ENCODE results near the gene PSME3. TPM values are rescaled to one million over a fixed set of nuclear protein-coding genes. Genes with fewer than 3 reads are reported as not detected.
A peak's percentile ranks its signal among the peaks of the same experiment; 100 is the strongest.

The PSME3 gene
- total and polyA plus RNA-seq, 2 of the 13 experiments (the other 11 are each of a cell fraction or from before 2014, with no cell fraction given), result 66.3 to 135 TPM

DNA sequence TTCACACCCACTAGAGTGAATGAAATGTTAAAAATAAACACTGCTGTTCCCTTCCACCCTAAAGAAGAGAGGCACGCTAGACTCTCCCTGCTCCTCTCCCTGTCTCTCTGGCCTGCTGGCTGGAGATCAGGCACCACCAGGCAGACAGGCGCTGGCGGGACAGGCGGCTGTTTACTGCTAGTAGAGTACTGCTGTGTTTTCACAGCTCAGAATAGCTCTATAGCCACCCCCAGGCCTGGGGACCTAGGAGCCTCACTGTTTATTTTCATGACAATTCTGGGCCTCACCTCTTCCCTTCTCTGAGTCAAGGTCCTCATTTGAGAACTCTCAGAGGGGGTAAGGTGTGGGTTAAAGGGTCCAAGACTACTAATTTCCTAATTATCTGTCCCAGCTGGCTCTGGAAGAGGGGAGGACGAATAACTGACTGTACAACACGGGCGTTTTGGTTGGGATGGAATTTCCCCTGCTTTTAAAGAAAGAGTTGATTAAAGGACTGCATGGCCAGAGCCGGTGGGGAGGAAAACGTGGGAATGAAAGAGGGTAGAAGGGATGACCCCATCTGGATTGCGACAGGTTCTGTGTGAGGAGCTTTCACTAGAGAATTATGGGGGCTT lies 58.4 kb downstream of the PSME3 start (continued):
- TF ChIP-seq, protein P1, sequence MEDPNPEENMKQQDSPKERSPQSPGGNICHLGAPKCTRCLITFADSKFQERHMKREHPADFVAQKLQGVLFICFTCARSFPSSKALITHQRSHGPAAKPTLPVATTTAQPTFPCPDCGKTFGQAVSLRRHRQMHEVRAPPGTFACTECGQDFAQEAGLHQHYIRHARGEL (CRISPR knock-in tag; IDR thresholded peaks at IDR 0.05), result no peak
- TF ChIP-seq ZNF773 (CRISPR knock-in tag; IDR thresholded peaks at IDR 0.05; ENCODE audit: borderline replicate concordance) (no peak), TAF15 (IDR thresholded peaks at IDR 0.05; ENCODE audit: low read depth, low read length, poor library complexity, severe bottlenecking) (no peak), XRCC5 (optimal IDR thresholded peaks at IDR 0.05; ENCODE audit: low read length) (no peak), TOPORS (CRISPR knock-in tag; IDR thresholded peaks at IDR 0.05) (0 out of 2 replicates have a peak, but pooled peaks have one; percentile 23), PPARG (CRISPR knock-in tag; conservative IDR thresholded peaks at IDR 0.05) (peak; percentile 52), ZNF253 (CRISPR knock-in tag; IDR thresholded peaks at IDR 0.05; ENCODE audit: borderline replicate concordance) (no peak), SP1 (IDR thresholded peaks at IDR 0.05) (no peak), SP1 (CRISPR knock-in tag; IDR thresholded peaks at IDR 0.05) (no peak), ARID5B (CRISPR knock-in tag; IDR thresholded peaks at IDR 0.05) (peak; percentile 35; the same call in 1 of the 2 replicates), ATAD3A (CRISPR knock-in tag; IDR thresholded peaks at IDR 0.05) (no peak), ATF7-NPFF (CRISPR knock-in tag; IDR thresholded peaks at IDR 0.05; ENCODE audit: low read depth) (no peak), CENPT (CRISPR knock-in tag; IDR thresholded peaks at IDR 0.05; ENCODE audit: low read depth) (no peak), ZFP41 (CRISPR knock-in tag; IDR thresholded peaks at IDR 0.05; ENCODE audit: borderline replicate concordance) (0 out of 2 replicates have a peak, but pooled peaks have one; percentile 25), XBP1 (CRISPR knock-in tag; IDR thresholded peaks at IDR 0.05) (no peak)
- TF ChIP-seq, protein P2, sequence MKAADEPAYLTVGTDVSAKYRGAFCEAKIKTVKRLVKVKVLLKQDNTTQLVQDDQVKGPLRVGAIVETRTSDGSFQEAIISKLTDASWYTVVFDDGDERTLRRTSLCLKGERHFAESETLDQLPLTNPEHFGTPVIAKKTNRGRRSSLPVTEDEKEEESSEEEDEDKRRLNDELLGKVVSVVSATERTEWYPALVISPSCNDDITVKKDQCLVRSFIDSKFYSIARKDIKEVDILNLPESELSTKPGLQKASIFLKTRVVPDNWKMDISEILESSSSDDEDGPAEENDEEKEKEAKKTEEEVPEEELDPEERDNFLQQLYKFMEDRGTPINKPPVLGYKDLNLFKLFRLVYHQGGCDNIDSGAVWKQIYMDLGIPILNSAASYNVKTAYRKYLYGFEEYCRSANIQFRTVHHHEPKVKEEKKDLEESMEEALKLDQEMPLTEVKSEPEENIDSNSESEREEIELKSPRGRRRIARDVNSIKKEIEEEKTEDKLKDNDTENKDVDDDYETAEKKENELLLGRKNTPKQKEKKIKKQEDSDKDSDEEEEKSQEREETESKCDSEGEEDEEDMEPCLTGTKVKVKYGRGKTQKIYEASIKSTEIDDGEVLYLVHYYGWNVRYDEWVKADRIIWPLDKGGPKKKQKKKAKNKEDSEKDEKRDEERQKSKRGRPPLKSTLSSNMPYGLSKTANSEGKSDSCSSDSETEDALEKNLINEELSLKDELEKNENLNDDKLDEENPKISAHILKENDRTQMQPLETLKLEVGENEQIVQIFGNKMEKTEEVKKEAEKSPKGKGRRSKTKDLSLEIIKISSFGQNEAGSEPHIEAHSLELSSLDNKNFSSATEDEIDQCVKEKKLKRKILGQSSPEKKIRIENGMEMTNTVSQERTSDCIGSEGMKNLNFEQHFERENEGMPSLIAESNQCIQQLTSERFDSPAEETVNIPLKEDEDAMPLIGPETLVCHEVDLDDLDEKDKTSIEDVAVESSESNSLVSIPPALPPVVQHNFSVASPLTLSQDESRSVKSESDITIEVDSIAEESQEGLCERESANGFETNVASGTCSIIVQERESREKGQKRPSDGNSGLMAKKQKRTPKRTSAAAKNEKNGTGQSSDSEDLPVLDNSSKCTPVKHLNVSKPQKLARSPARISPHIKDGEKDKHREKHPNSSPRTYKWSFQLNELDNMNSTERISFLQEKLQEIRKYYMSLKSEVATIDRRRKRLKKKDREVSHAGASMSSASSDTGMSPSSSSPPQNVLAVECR (CRISPR knock-in tag; IDR thresholded peaks at IDR 0.05; ENCODE audit: borderline replicate concordance), result peak; percentile 24; the same call in 1 of the 2 replicates
- TF ChIP-seq, protein P3, sequence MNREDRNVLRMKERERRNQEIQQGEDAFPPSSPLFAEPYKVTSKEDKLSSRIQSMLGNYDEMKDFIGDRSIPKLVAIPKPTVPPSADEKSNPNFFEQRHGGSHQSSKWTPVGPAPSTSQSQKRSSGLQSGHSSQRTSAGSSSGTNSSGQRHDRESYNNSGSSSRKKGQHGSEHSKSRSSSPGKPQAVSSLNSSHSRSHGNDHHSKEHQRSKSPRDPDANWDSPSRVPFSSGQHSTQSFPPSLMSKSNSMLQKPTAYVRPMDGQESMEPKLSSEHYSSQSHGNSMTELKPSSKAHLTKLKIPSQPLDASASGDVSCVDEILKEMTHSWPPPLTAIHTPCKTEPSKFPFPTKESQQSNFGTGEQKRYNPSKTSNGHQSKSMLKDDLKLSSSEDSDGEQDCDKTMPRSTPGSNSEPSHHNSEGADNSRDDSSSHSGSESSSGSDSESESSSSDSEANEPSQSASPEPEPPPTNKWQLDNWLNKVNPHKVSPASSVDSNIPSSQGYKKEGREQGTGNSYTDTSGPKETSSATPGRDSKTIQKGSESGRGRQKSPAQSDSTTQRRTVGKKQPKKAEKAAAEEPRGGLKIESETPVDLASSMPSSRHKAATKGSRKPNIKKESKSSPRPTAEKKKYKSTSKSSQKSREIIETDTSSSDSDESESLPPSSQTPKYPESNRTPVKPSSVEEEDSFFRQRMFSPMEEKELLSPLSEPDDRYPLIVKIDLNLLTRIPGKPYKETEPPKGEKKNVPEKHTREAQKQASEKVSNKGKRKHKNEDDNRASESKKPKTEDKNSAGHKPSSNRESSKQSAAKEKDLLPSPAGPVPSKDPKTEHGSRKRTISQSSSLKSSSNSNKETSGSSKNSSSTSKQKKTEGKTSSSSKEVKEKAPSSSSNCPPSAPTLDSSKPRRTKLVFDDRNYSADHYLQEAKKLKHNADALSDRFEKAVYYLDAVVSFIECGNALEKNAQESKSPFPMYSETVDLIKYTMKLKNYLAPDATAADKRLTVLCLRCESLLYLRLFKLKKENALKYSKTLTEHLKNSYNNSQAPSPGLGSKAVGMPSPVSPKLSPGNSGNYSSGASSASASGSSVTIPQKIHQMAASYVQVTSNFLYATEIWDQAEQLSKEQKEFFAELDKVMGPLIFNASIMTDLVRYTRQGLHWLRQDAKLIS (CRISPR knock-in tag; IDR thresholded peaks at IDR 0.05), result no peak

Measured in HepG2 (cell line).